ENCODE data around the gene NCAPD3.
A peak's percentile ranks its signal among the peaks of the same experiment; 100 is the strongest.
"Not testable (repeated sequence)": the region's sequence is repeated elsewhere in the genome, so short reads cannot be mapped to it uniquely, and the experiment has no call there.

Gene NCAPD3

GRCh38 chr11:134223836-134224709 lies at the start of gene NCAPD3, which contains the start of gene VPS26B:
Gene NCAPD3 (minus strand): TSS chr11:134223967. CDS start chr11:134223926, 41 bp downstream.
Gene VPS26B (plus strand): TSS chr11:134224671. CDS start chr11:134225123, 452 bp downstream.
- DNase-seq: peak; percentile 96

- no peak for DNase-seq
Measured at GRCh38 chr11:134273317-134273712, 49.5 kb upstream of the NCAPD3 start.

GRCh38 chr11:134272381-134273316 lies 48.9 kb upstream of the NCAPD3 start:
- DNase-seq: peak; percentile 68

- DNase-seq: no peak
Measured at GRCh38 chr11:134271978-134272377, 48.2 kb upstream of the NCAPD3 start.

- no peak for DNase-seq
Measured at GRCh38 chr11:134270250-134270714, 46.5 kb upstream of the NCAPD3 start.

GRCh38 chr11:134267966-134268365 lies 44.2 kb upstream of the NCAPD3 start:
- no peak for DNase-seq

GRCh38 chr11:134267461-134267860 lies 43.7 kb upstream of the NCAPD3 start:
- DNase-seq: no peak

- DNase-seq: no peak
Measured at GRCh38 chr11:134266841-134267251, 43.1 kb upstream of the NCAPD3 start.

GRCh38 chr11:134266440-134266839 lies 42.7 kb upstream of the NCAPD3 start:
- no peak for DNase-seq

GRCh38 chr11:134264966-134265764 lies 41.4 kb upstream of the NCAPD3 start:
- DNase-seq: no peak

GRCh38 chr11:134261626-134262488 lies 38.1 kb upstream of the NCAPD3 start:
- DNase-seq: no peak

- DNase-seq: no peak
Measured at GRCh38 chr11:134260983-134261382, 37.2 kb upstream of the NCAPD3 start.

GRCh38 chr11:134260503-134260902 lies 36.7 kb upstream of the NCAPD3 start:
- no peak for DNase-seq

- no peak for DNase-seq
Measured at GRCh38 chr11:134258577-134258976, 34.8 kb upstream of the NCAPD3 start.

GRCh38 chr11:134257101-134257500 lies 33.3 kb upstream of the NCAPD3 start:
- DNase-seq: no peak

- not testable (repeated sequence) for DNase-seq
Measured at GRCh38 chr11:134255184-134255561, 31.4 kb upstream of the NCAPD3 start.

- DNase-seq: no peak
Measured at GRCh38 chr11:134254433-134255183, 30.8 kb upstream of the NCAPD3 start.

- peak; percentile 97 for DNase-seq
Measured at GRCh38 chr11:134253188-134253993, 29.6 kb upstream of the NCAPD3 start, which contains the start of the genes ACAD8 and THYN1. Gene ACAD8 (plus strand): TSS chr11:134253568. CDS start chr11:134253601, 33 bp downstream. Gene THYN1 (minus strand): TSS chr11:134253352. CDS start chr11:134252882, 470 bp downstream.

All from DMS79 (cell line).